NCI-H2196 treated with DMSO at 0.1 percent for 48 hours (cell line): ENCODE results near the gene SLC23A3.

Source experiments
- DNase-seq: peaks from one replicate; lab custom pipeline; 2025; ENCODE audit not compliant: unreplicated experiment; lab: John Stamatoyannopoulos, UW

SLC23A3 gene

DNA sequence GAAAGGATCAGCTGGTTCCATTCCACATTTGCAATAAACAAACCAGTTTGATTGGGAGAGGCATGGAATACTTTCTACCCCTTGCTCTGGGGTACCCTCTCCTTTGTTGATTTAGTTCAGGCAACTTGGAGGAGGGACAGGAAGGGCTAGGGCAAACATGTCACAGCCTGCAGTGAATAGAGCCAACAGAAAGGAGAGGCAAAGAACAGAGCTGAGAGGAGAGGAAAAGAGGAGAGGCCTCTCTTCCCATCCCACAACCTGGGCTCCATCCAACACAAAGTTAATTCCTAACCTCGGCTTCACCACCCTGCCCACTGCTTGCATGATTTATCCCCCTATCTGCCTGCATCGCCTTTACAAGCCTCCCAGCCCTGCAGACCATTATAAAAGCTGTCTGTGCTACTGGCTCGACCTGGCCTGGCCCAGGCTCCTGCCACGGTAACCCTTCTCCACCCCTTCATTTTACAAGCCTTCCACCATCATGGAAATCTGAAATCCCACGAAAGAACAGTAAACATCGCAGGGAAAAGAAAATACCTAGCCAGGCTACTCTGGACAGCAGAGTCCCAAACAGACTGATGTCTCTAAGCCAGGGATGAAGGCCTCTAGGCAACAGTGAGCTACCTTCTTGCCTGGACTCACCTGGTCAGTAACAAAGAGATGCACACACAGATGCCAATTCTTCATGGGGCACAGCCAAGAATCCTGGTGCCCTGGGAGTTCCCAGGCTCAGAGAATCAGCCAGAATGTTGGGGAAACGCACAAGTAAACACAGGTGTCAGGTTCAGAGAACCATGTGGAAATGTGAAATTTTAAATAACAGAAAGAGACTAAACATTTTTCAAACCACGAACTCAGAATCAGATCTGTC lies 52.8 kb downstream of the SLC23A3 start:
- no peak for DNase-seq

DNA sequence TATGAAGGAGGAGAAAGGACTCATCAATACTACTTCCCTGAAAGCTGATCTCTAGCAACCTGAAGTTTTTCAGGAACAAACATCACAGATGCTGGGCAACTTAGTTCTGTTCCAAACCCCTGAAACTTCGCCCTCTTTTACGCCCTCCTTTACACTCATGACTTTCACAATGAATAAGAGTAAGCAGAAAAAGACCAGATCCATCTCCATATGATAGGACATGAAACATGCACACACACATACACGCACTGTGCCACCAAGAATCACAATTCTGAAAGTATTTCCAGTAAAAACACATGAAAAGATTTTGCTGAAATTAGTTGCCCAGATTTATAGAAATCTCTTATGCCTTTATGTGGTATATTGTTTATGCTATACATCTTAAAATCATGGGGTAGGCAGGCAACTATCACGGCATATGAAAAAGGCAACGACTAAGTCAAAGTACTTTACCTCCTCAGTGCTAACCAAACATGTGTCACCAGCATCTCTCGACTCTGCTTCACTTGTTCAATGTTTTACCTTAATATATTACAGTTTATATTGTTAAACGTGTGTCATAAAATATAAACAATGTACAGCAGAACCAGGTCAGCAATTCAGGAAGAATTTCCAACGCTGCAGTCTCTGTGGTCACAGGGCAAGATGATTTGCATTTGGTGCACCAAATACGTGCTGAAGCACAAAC lies 57.0 kb downstream of the SLC23A3 start:
- DNase-seq: no peak

DNA sequence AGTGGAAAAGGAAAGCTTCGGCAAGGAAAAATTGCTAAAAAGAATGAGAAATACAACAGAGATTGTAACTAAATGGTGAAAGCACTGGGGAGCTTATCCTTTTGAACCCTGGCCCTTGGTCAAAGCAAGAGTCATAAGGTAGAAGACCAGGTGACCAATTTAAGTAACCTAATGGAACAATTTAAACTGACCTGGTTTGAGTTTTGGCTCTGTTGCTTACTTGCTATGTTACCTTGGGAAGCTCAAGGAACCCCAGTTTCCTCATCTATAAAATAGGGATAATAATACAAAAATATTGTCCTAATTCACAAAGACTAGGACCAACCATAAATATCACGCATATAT lies 57.8 kb downstream of the SLC23A3 start:
- no peak for DNase-seq
